IMR-90 (cell line): ENCODE data around the gene IL23R. TPM values are rescaled to one million over a fixed set of nuclear protein-coding genes. Genes with fewer than 3 reads are reported as not detected.

Experiments used
- ATAC-seq: fragments of 200-7000 bp; cut with Tn5 transposase; 2 replicates; pipeline ENCODE4 v1.9.1; 2020; ENCODE audit warnings: low read depth, mild to moderate bottlenecking, moderate library complexity
- BruUV-seq: library from RNA; stranded (reverse); fragments of 400-500 nt; replicated peaks from 2 replicates; lab custom pipeline; 2021; lab: Mats Ljungman, UMichigan
- CTCF ChIA-PET: fragments of 300-600 bp; formaldehyde crosslinking; extraction: SDS; loops from one replicate; lab custom pipeline; 2021; ENCODE audit warnings: antibody characterized with exemption; lab: Yijun Ruan, JAX
- POLR2A ChIA-PET: fragments of 300-600 bp; sonication (Branson Sonifier 250); formaldehyde crosslinking; loops from one replicate; lab custom pipeline; 2022; ENCODE audit warnings: antibody characterized with exemption; ENCODE audit not compliant: unreplicated experiment; lab: Charles Lee
- DNase-seq: peaks from one replicate; pipeline ENCODE4 v3.0.0; 2013
- H2AFZ ChIP-seq: replicated peaks from 2 replicates; pipeline ENCODE3; 2013; ENCODE audit warnings: low read length, mild to moderate bottlenecking; ENCODE audit not compliant: poor library complexity
- H2AK5ac ChIP-seq: 2 replicates; pipeline ENCODE4 v1.6.1; 2013; ENCODE audit warnings: low read depth, low read length, inconsistent platforms
- H2AK9ac ChIP-seq: replicated peaks from 2 replicates; pipeline ENCODE3; 2013; ENCODE audit warnings: mild to moderate bottlenecking, low read depth, low read length, moderate library complexity; ENCODE audit not compliant: poor library complexity
- H2BK120ac ChIP-seq: 2 replicates; pipeline ENCODE4 v1.6.1; 2013; ENCODE audit warnings: low read depth, low read length, inconsistent platforms
- H2BK15ac ChIP-seq: 3 replicates; pipeline ENCODE4 v1.6.1; 2013; ENCODE audit warnings: low read depth, low read length, inconsistent platforms
- H2BK20ac ChIP-seq: 2 replicates; pipeline ENCODE4 v1.6.1; 2013; ENCODE audit warnings: low read depth, mild to moderate bottlenecking, inconsistent platforms, low read length, moderate library complexity
- H2BK5ac ChIP-seq: 2 replicates; pipeline ENCODE4 v1.6.1; 2013; ENCODE audit warnings: mild to moderate bottlenecking, low read depth, low read length, inconsistent platforms; ENCODE audit not compliant: poor library complexity, severe bottlenecking
- H3K14ac ChIP-seq: replicated peaks from 2 replicates; pipeline ENCODE4 v1.6.1; 2013; ENCODE audit warnings: low read depth, low read length, inconsistent platforms
- H3K18ac ChIP-seq: 2 replicates; pipeline ENCODE4 v1.6.1; 2013; ENCODE audit warnings: low read depth, low read length, control low read depth
- H3K23ac ChIP-seq: 2 replicates; pipeline ENCODE4 v1.6.1; 2013; ENCODE audit warnings: low read depth, low read length, inconsistent platforms
- H3K27ac ChIP-seq: 2 replicates; pipeline ENCODE4 v1.5.1; 2013; ENCODE audit warnings: mild to moderate bottlenecking, control low read depth, low read length; ENCODE audit not compliant: insufficient read depth
- H3K27me3 ChIP-seq: 2 replicates; pipeline ENCODE4 v1.6.1; 2013; ENCODE audit warnings: low read length; ENCODE audit not compliant: control insufficient read depth, insufficient read depth
- H3K36me3 ChIP-seq: 2 replicates; pipeline ENCODE4 v1.6.1; 2013; ENCODE audit warnings: low read length, mixed read lengths; ENCODE audit not compliant: control insufficient read depth, insufficient read depth
- H3K4ac ChIP-seq: 2 replicates; pipeline ENCODE4 v1.6.1; 2013; ENCODE audit warnings: low read depth, low read length, inconsistent platforms
- H3K4me1 ChIP-seq: 2 replicates; pipeline ENCODE4 v1.6.1; 2013; ENCODE audit warnings: low read length, mixed read lengths; ENCODE audit not compliant: control insufficient read depth, insufficient read depth
- H3K4me2 ChIP-seq: 2 replicates; pipeline ENCODE4 v1.6.1; 2013; ENCODE audit warnings: low read depth, mild to moderate bottlenecking, control low read depth, low read length, moderate library complexity
- H3K4me3 ChIP-seq: 2 replicates; pipeline ENCODE4 v1.5.1; 2013; ENCODE audit warnings: low read depth, mild to moderate bottlenecking, control low read depth, low read length, moderate library complexity; ENCODE audit not compliant: insufficient read depth
- H3K56ac ChIP-seq: 2 replicates; pipeline ENCODE4 v1.6.1; 2013; ENCODE audit warnings: low read length, inconsistent platforms; ENCODE audit not compliant: insufficient read depth; ENCODE audit errors: extremely low read depth
- H3K79me1 ChIP-seq, 2 experiments: 2 replicates each; pipeline ENCODE4 v1.6.1; 2013; ENCODE audit warnings: low read length in 2 of 2, inconsistent platforms in 1 of 2, low read depth in 1 of 2
- H3K9ac ChIP-seq: 2 replicates; pipeline ENCODE4 v1.6.1; 2013; ENCODE audit warnings: low read depth, low read length, control low read depth
- H3K9me1 ChIP-seq: 2 replicates; pipeline ENCODE4 v1.6.1; 2013; ENCODE audit warnings: low read length, inconsistent platforms; ENCODE audit not compliant: insufficient read depth
- H3K9me3 ChIP-seq: 2 replicates; pipeline ENCODE4 v1.6.1; 2013; ENCODE audit warnings: low read length; ENCODE audit not compliant: control insufficient read depth, insufficient read depth
- H4K20me1 ChIP-seq: 2 replicates; pipeline ENCODE4 v1.6.1; 2013; ENCODE audit warnings: low read length, inconsistent platforms; ENCODE audit not compliant: insufficient read depth
- H4K5ac ChIP-seq: 2 replicates; pipeline ENCODE4 v1.6.1; 2013; ENCODE audit warnings: mild to moderate bottlenecking, low read depth, low read length, control low read depth
- H4K8ac ChIP-seq, 2 experiments: 2 replicates each; pipeline ENCODE4 v1.6.1; 2013; ENCODE audit warnings: low read depth in 2 of 2, low read length in 2 of 2, control low read depth in 1 of 2, inconsistent platforms in 1 of 2
- H4K91ac ChIP-seq: 2 replicates; pipeline ENCODE4 v1.6.1; 2013; ENCODE audit warnings: low read depth, low read length, inconsistent platforms; ENCODE audit not compliant: insufficient read depth
- BHLHE40 ChIP-seq: fragments of 150-350 bp; IDR thresholded peaks from 2 replicates; pipeline ENCODE4 v1.6.1; 2016; ENCODE audit warnings: mild to moderate bottlenecking, low read depth, low read length
- CEBPB ChIP-seq: IDR thresholded peaks from 2 replicates; pipeline ENCODE4 v1.6.1; 2012; ENCODE audit warnings: low read depth, low read length, improper control_type of control experiment
- CHD1 ChIP-seq: IDR thresholded peaks from 2 replicates; pipeline ENCODE4 v1.6.1; 2012; ENCODE audit warnings: low read depth, low read length, improper control_type of control experiment
- CTCF ChIP-seq: conservative IDR thresholded peaks from 2 replicates; pipeline ENCODE4 v1.5.1; 2012; ENCODE audit warnings: mild to moderate bottlenecking, low read depth, low read length, improper control_type of control experiment
- ELK1 ChIP-seq: fragments of 150-350 bp; IDR thresholded peaks from 2 replicates; pipeline ENCODE4 v1.6.1; 2016; ENCODE audit warnings: low read depth, mild to moderate bottlenecking, low read length, moderate library complexity, borderline replicate concordance
- FOS ChIP-seq: fragments of 150-350 bp; IDR thresholded peaks from 2 replicates; pipeline ENCODE4 v1.6.1; 2016; ENCODE audit warnings: low read depth, low read length
- MAZ ChIP-seq: IDR thresholded peaks from 2 replicates; pipeline ENCODE4 v1.6.1; 2012; ENCODE audit warnings: low read depth, mild to moderate bottlenecking, low read length, improper control_type of control experiment, moderate library complexity, borderline replicate concordance
- MXI1 ChIP-seq: IDR thresholded peaks from 2 replicates; pipeline ENCODE4 v1.6.1; 2012; ENCODE audit warnings: low read depth, mild to moderate bottlenecking, low read length, moderate library complexity, borderline replicate concordance
- NFE2L2 ChIP-seq: fragments of 150-350 bp; IDR thresholded peaks from 2 replicates; pipeline ENCODE4 v1.6.1; 2016; ENCODE audit warnings: low read depth, mild to moderate bottlenecking, low read length
- POLR2A ChIP-seq: IDR thresholded peaks from 2 replicates; pipeline ENCODE4 v1.6.1; 2012; ENCODE audit warnings: mild to moderate bottlenecking, low read depth, low read length
- RAD21 ChIP-seq: IDR thresholded peaks from 2 replicates; pipeline ENCODE4 v1.6.1; 2012; ENCODE audit warnings: low read length, improper control_type of control experiment
- RCOR1 ChIP-seq: IDR thresholded peaks from 2 replicates; pipeline ENCODE4 v1.6.1; 2012; ENCODE audit warnings: mild to moderate bottlenecking, low read length, improper control_type of control experiment; ENCODE audit not compliant: insufficient replicate concordance
- RFX5 ChIP-seq: IDR thresholded peaks from 2 replicates; pipeline ENCODE4 v1.8.0; 2012; ENCODE audit warnings: low read depth, mild to moderate bottlenecking, low read length, moderate library complexity
- SMC3 ChIP-seq: fragments of 150-350 bp; IDR thresholded peaks from 2 replicates; pipeline ENCODE4 v1.6.1; 2016; ENCODE audit warnings: low read depth, mild to moderate bottlenecking, antibody characterized with exemption, low read length, moderate library complexity
- USF2 ChIP-seq: fragments of 150-350 bp; IDR thresholded peaks from 2 replicates; pipeline ENCODE4 v1.6.1; 2017; ENCODE audit warnings: mild to moderate bottlenecking, antibody characterized with exemption, low read length, low read depth
- WGBS, 2 experiments: methylation state at CpG; one replicate each; pipeline versions ENCODE4 v1.1.5 to v1.1.7; 2013; ENCODE audit warnings: missing lambda C conversion rate in 2 of 2; ENCODE audit not compliant: insufficient read length in 1 of 2; ENCODE audit errors: extremely low coverage in 2 of 2; 5-methylcytosine and 5-hydroxymethylcytosine counted together
- dilution Hi-C: fragments of 300-500 bp; cut with HindIII; formaldehyde crosslinking; loops from one replicate; pipeline ENCODE4 v1.14.3; 2018; ENCODE audit warnings: low sequenced_read_pairs; ENCODE audit not compliant: unreplicated experiment
- in situ Hi-C: fragments of 300-500 bp; cut with MboI; formaldehyde crosslinking; loops from 3 replicates; pipeline ENCODE4 v1.14.3; 2019; ENCODE audit warnings: low sequenced_read_pairs, inconsistent platforms, mixed read lengths
- intact Hi-C: fragments of 100-400 bp; cut with micrococcal nuclease; formaldehyde crosslinking; loops from 2 replicates; pipeline ENCODE4 v1.10.0; 2022
- polyA plus RNA-seq, 3 experiments: library from polyadenylated mRNA; depleted of rRNA; stranded (reverse); fragments of >200 nt; gene quantifications; 2 replicates each; pipeline ENCODE4 v1.2.3, GENCODE V29; 2012; ENCODE audit warnings: low replicate concordance in 1 of 3
- total RNA-seq: library from RNA; depleted of rRNA; stranded (reverse); fragments of >200 nt; gene quantifications from 2 replicates; pipeline ENCODE4 v1.2.3, GENCODE V29; 2012

The IL23R gene
- total and polyA plus RNA-seq, 2 of the 4 experiments (the other 2 are of a cell fraction) = not detected

- no peak overlapping the region for H3K23ac ChIP-seq
- intact Hi-C loops (loop anchor here (5.0 kb wide), 1 partner anchor 66 kb away; no protein-coding TSS in a partner anchor), dilution Hi-C loops (no loop called here), in situ Hi-C loops (loop anchor here (5.0 kb wide), 2 partner anchors 149 to 384 kb away; no protein-coding TSS in a partner anchor)
- no peak overlapping the region for H3K4me3 ChIP-seq
- ChIA-PET POLR2A (no interaction called here), CTCF (interaction anchor here (0.9 kb wide), 1 partner anchor 247 kb away, joined by 3 read pairs; no protein-coding TSS in a partner anchor)
- H3K9ac ChIP-seq = no peak overlapping the region
- peak overlapping the region; percentile 28 for H2AFZ ChIP-seq
- no peak overlapping the region for H2AK9ac ChIP-seq
- no peaks in the 10 kb centered on the region for H3K9me3 ChIP-seq
- no peak overlapping the region for H4K8ac ChIP-seq
- no peak overlapping the region for H3K18ac ChIP-seq
- no peaks in the 10 kb centered on the region for H3K27me3 ChIP-seq
- H3K4ac ChIP-seq = no peak overlapping the region
- H4K91ac ChIP-seq = no peak overlapping the region
- H2BK15ac ChIP-seq = no peak overlapping the region
- no peak overlapping the region for H2BK120ac ChIP-seq
- DNase-seq (no peak), ATAC-seq (no peak)
- BruUV-seq = no TSS peak
- no peaks in the 10 kb centered on the region for H4K20me1 ChIP-seq
- no peaks in the 10 kb centered on the region for H3K9me1 ChIP-seq
- H3K27ac ChIP-seq = no peak overlapping the region
- 92% methylated on average over 2 of the region's 3 CpGs; no CpG with 5 or more reads in 1 of the 2 experiments for whole genome bisulfite sequencing, 2 experiments
- no peaks in the 10 kb centered on the region for H3K36me3 ChIP-seq
- H3K56ac ChIP-seq = no peak overlapping the region
- no peak overlapping the region for H2BK5ac ChIP-seq
- no peak overlapping the region for H4K5ac ChIP-seq
- no peak overlapping the region for H3K14ac ChIP-seq
- TF ChIP-seq MAZ (no peak), RFX5 (no peak), POLR2A (no peak), SMC3 (no peak), NFE2L2 (no peak), CHD1 (no peak), BHLHE40 (no peak), ELK1 (no peak), CTCF (no peak), RAD21 (no peak), MXI1 (no peak), FOS (no peak), RCOR1 (no peak), USF2 (no peak), CEBPB (no peak)
- H3K79me1 ChIP-seq = no peaks in the 10 kb centered on the region
- no peak overlapping the region for H2BK20ac ChIP-seq
- no peak overlapping the region for H2AK5ac ChIP-seq
- no peaks in the 10 kb centered on the region for H3K4me1 ChIP-seq
- no peak overlapping the region for H3K4me2 ChIP-seq
Measured at GRCh38 chr1:67146101-67146500, 20.2 kb upstream of the IL23R start.
